H1 (cell line): ENCODE results near the gene ZBTB40. TPM values are rescaled to one million over a fixed set of nuclear protein-coding genes. Genes with fewer than 3 reads are reported as not detected.

Source experiments
- CTCF ChIA-PET: fragments of 300-600 bp; sonication (Branson Sonifier 250); formaldehyde crosslinking; loops from one replicate; lab custom pipeline; 2021; ENCODE audit not compliant: partially characterized antibody; lab: Charles Lee
- POLR2A ChIA-PET: fragments of 300-600 bp; sonication (Branson Sonifier 250); formaldehyde crosslinking; loops from one replicate; lab custom pipeline; 2021; ENCODE audit warnings: inconsistent platforms; ENCODE audit not compliant: partially characterized antibody; lab: Charles Lee
- DNase-seq, 2 experiments: peaks; one replicate each; pipeline versions ENCODE4 v3.0.0 to v3.0.0-alpha.2; 2010 to 2022; ENCODE audit warnings: low spot score in 2 of 2, low read depth in 1 of 2, mixed read lengths in 1 of 2
- FAIRE-seq: peaks from 2 replicates; lab custom pipeline; 2011; peaks lifted over from hg19 to GRCh38; lab: Jason Lieb, UNC
- H2AFZ ChIP-seq: 2 replicates; pipeline ENCODE4 v1.8.1; 2012; ENCODE audit warnings: low read length, inconsistent platforms
- H2AK5ac ChIP-seq: 2 replicates; pipeline ENCODE4 v1.6.1; 2013; ENCODE audit warnings: low read depth, low read length
- H2BK120ac ChIP-seq: replicated peaks from 2 replicates; pipeline ENCODE3; 2013; ENCODE audit warnings: low read depth, low read length, inconsistent platforms
- H2BK12ac ChIP-seq: 2 replicates; pipeline ENCODE4 v1.6.1; 2013; ENCODE audit warnings: low read depth, low read length
- H2BK15ac ChIP-seq: 2 replicates; pipeline ENCODE4 v1.6.1; 2013; ENCODE audit warnings: low read length
- H2BK20ac ChIP-seq: 2 replicates; pipeline ENCODE4 v1.6.1; 2013; ENCODE audit warnings: low read length
- H2BK5ac ChIP-seq: 2 replicates; pipeline ENCODE4 v1.6.1; 2013; ENCODE audit warnings: low read depth, low read length
- H3K14ac ChIP-seq: 2 replicates; pipeline ENCODE4 v1.6.1; 2013; ENCODE audit warnings: inconsistent platforms; ENCODE audit not compliant: insufficient read length
- H3K18ac ChIP-seq: 2 replicates; pipeline ENCODE4 v1.6.1; 2013; ENCODE audit warnings: low read length; ENCODE audit errors: extremely low read depth
- H3K23ac ChIP-seq: 2 replicates; pipeline ENCODE4 v1.6.1; 2013; ENCODE audit warnings: inconsistent platforms; ENCODE audit not compliant: insufficient read length
- H3K23me2 ChIP-seq: 2 replicates; pipeline ENCODE4 v1.6.1; 2013; ENCODE audit warnings: low read depth, low read length
- H3K27ac ChIP-seq: 2 replicates; pipeline ENCODE4 v1.6.1; 2011; ENCODE audit warnings: low read depth, low read length, inconsistent platforms
- H3K27me3 ChIP-seq, 4 experiments: replicated peaks in 1 of 4; 1 replicate in 1 of 4; 2 replicates in 3 of 4; pipeline versions ENCODE4 v1.6.1 to v1.8.1; 2011 to 2013; ENCODE audit warnings: low read length in 3 of 4, mild to moderate bottlenecking in 3 of 4, inconsistent platforms in 2 of 4, mixed read lengths in 2 of 4, moderate library complexity in 1 of 4; ENCODE audit not compliant: control insufficient read depth in 3 of 4, insufficient read depth in 3 of 4; ENCODE audit errors: extremely low read depth in 1 of 4
- H3K36me3 ChIP-seq, 4 experiments: 2 replicates each; pipeline versions ENCODE4 v1.6.1 to v1.8.1; 2011 to 2013; ENCODE audit warnings: mild to moderate bottlenecking in 4 of 4, low read length in 3 of 4, moderate library complexity in 2 of 4, control low read depth in 1 of 4, inconsistent platforms in 1 of 4; ENCODE audit not compliant: insufficient read depth in 4 of 4, control insufficient read depth in 2 of 4
- H3K4ac ChIP-seq: replicated peaks from 2 replicates; pipeline ENCODE3; 2013; ENCODE audit warnings: low read length, low read depth, mixed read lengths, inconsistent platforms; ENCODE audit not compliant: insufficient read length
- H3K4me1 ChIP-seq, 4 experiments: replicated peaks in 1 of 4; 1 replicate in 1 of 4; 2 replicates in 3 of 4; pipeline versions ENCODE4 v1.6.1 to v1.8.1; 2011 to 2013; ENCODE audit warnings: low read length in 3 of 4, inconsistent platforms in 2 of 4, mixed read lengths in 1 of 4; ENCODE audit not compliant: insufficient read depth in 4 of 4, control insufficient read depth in 3 of 4
- H3K4me2 ChIP-seq, 2 experiments: 2 replicates each; pipeline versions ENCODE4 v1.6.1 to v1.8.1; 2011 to 2013; ENCODE audit warnings: low read depth in 2 of 2, low read length in 2 of 2, control low read depth in 1 of 2, inconsistent platforms in 1 of 2, mild to moderate bottlenecking in 1 of 2; ENCODE audit not compliant: insufficient read depth in 1 of 2
- H3K4me3 ChIP-seq, 4 experiments: fragments of 200-600, 300-600 bp in 1 of 4; sonication (generic), shearing (Covaris generic), sonication (Bioruptor Twin) in 1 of 4; 2 replicates each; pipeline versions ENCODE4 v1.5.1 to v1.8.1; 2011 to 2016; ENCODE audit warnings: low read length in 4 of 4, low read depth in 3 of 4, control low read depth in 2 of 4, inconsistent platforms in 2 of 4, mild to moderate bottlenecking in 2 of 4, mixed read lengths in 1 of 4, moderate library complexity in 1 of 4; ENCODE audit not compliant: insufficient read depth in 2 of 4; ENCODE audit errors: extremely low read depth in 1 of 4
- H3K56ac ChIP-seq: replicated peaks from 2 replicates; pipeline ENCODE3; 2013; ENCODE audit warnings: low read depth, mild to moderate bottlenecking, mixed read lengths, low read length, inconsistent platforms; ENCODE audit not compliant: insufficient read length
- H3K79me1 ChIP-seq: 2 replicates; pipeline ENCODE4 v1.6.1; 2013; ENCODE audit warnings: low read depth, low read length, control low read depth
- H3K79me2 ChIP-seq, 2 experiments: 2 replicates each; pipeline versions ENCODE4 v1.6.1 to v1.8.1; 2012 to 2013; ENCODE audit warnings: low read length in 2 of 2, mild to moderate bottlenecking in 2 of 2, inconsistent platforms in 1 of 2; ENCODE audit not compliant: insufficient read depth in 2 of 2, control insufficient read depth in 1 of 2
- H3K9ac ChIP-seq, 4 experiments: replicated peaks in 1 of 4; 1 replicate in 1 of 4; 2 replicates in 3 of 4; pipeline versions ENCODE4 v1.6.1 to v1.8.1; 2011 to 2013; ENCODE audit warnings: low read depth in 3 of 4, low read length in 3 of 4, control low read depth in 2 of 4, mild to moderate bottlenecking in 2 of 4, moderate library complexity in 2 of 4, inconsistent platforms in 1 of 4; ENCODE audit errors: extremely low read depth in 1 of 4
- H3K9me3 ChIP-seq, 2 experiments: 2 replicates each; pipeline versions ENCODE4 v1.6.1 to v1.8.1; 2012 to 2013; ENCODE audit warnings: mild to moderate bottlenecking in 2 of 2, moderate library complexity in 2 of 2, control low read depth in 1 of 2, inconsistent platforms in 1 of 2, low read depth in 1 of 2, low read length in 1 of 2, mixed read lengths in 1 of 2; ENCODE audit not compliant: insufficient read depth in 2 of 2
- H4K20me1 ChIP-seq, 2 experiments: replicated peaks in 1 of 2; 2 replicates each; pipeline versions ENCODE3 to v1.8.1; 2011 to 2013; ENCODE audit warnings: inconsistent platforms in 2 of 2, low read length in 2 of 2, mild to moderate bottlenecking in 1 of 2; ENCODE audit not compliant: insufficient read depth in 2 of 2, control insufficient read depth in 1 of 2
- H4K5ac ChIP-seq: 2 replicates; pipeline ENCODE4 v1.6.1; 2013; ENCODE audit warnings: low read length, low read depth, mixed read lengths, inconsistent platforms; ENCODE audit not compliant: insufficient read length
- H4K8ac ChIP-seq: 2 replicates; pipeline ENCODE4 v1.8.0; 2013; ENCODE audit warnings: mild to moderate bottlenecking, moderate library complexity, low read length, inconsistent platforms; ENCODE audit not compliant: insufficient read depth; ENCODE audit errors: extremely low read depth
- H4K91ac ChIP-seq: replicated peaks from 2 replicates; pipeline ENCODE3; 2013; ENCODE audit warnings: low read length, mixed read lengths, inconsistent platforms; ENCODE audit not compliant: insufficient read length
- CEBPB ChIP-seq: IDR thresholded peaks from 2 replicates; pipeline ENCODE4 v1.6.1; 2012; ENCODE audit warnings: low read depth, low read length
- EGR1 ChIP-seq: IDR thresholded peaks from 2 replicates; pipeline ENCODE4 v1.6.1; 2011; ENCODE audit warnings: low read depth, low read length, borderline replicate concordance
- MAFK ChIP-seq: IDR thresholded peaks from 2 replicates; pipeline ENCODE4 v1.6.1; 2012; ENCODE audit warnings: low read depth, mild to moderate bottlenecking, improper control_type of control experiment, low read length
- POLR2AphosphoS5 ChIP-seq: IDR thresholded peaks from 2 replicates; pipeline ENCODE4 v1.6.1; 2011; ENCODE audit warnings: low read depth, low read length
- SIN3A ChIP-seq, 2 experiments: IDR thresholded peaks in 1 of 2; conservative IDR thresholded peaks in 1 of 2; 2 replicates each; pipeline ENCODE4 v1.6.1; 2011 to 2012; ENCODE audit warnings: low read length in 2 of 2, improper control_type of control experiment in 1 of 2, low read depth in 1 of 2, mild to moderate bottlenecking in 1 of 2
- SUZ12 ChIP-seq: fragments of 200-600 bp; sonication (generic); IDR thresholded peaks from 2 replicates; pipeline ENCODE4 v1.6.1; 2012; ENCODE audit warnings: mild to moderate bottlenecking, inconsistent platforms, low read length, moderate library complexity, mixed read lengths
- TAF1 ChIP-seq: IDR thresholded peaks from 2 replicates; pipeline ENCODE4 v1.6.1; 2011; ENCODE audit warnings: mild to moderate bottlenecking, low read depth, low read length
- TAF7 ChIP-seq: optimal IDR thresholded peaks from 2 replicates; pipeline ENCODE3; 2011; ENCODE audit warnings: low read depth, mild to moderate bottlenecking, inconsistent platforms, low read length, moderate library complexity, borderline replicate concordance
- TCF12 ChIP-seq: IDR thresholded peaks from 2 replicates; pipeline ENCODE4 v1.6.1; 2011; ENCODE audit warnings: low read depth, mild to moderate bottlenecking, low read length
- WGBS, 2 experiments: shearing (Covaris generic) in 1 of 2; methylation state at CpG; one replicate each; pipeline versions ENCODE4 v1.1.6 to v1.1.7; 2013 to 2015; ENCODE audit warnings: low lambda C conversion rate in 2 of 2, mixed read lengths in 2 of 2, inconsistent platforms in 1 of 2, low coverage in 1 of 2, missing lambda C conversion rate in 1 of 2; ENCODE audit not compliant: insufficient replicate concordance in 2 of 2, insufficient coverage in 1 of 2, insufficient read length in 1 of 2; ENCODE audit errors: extremely low coverage in 1 of 2, missing lambda C conversion rate in 1 of 2; 5-methylcytosine and 5-hydroxymethylcytosine counted together
- polyA plus RNA-seq, 7 experiments: library from polyadenylated mRNA; depleted of rRNA in 3 of 7; stranded (reverse) in 5 of 7; unstranded in 2 of 7; fragments of >200 nt in 5 of 7; fragments of 200-250 nt in 2 of 7; gene quantifications; 1 replicate in 5 of 7; 2 replicates in 1 of 7; 4 replicates in 1 of 7; pipeline versions ENCODE4 v1.2.1 to v1.2.3, GENCODE V29; 2011 to 2013; ENCODE audit warnings: missing spikeins in 2 of 7, mixed read lengths in 2 of 7
- total RNA-seq: library from RNA; stranded (reverse); fragmentation: NEBNext Ultra II Directional; extraction: Animal tissue kit (Norgen Biotek cat#: 25700); gene quantifications from 2 replicates; pipeline ENCODE4 v1.2.1, GENCODE V29; 2021
- TF ChIP-seq, protein P1 (sequence below): IDR thresholded peaks from 2 replicates; pipeline ENCODE4 v1.6.1; 2011; ENCODE audit warnings: low read length, improper control_type of control experiment
- TF ChIP-seq, protein P2 (sequence below), 3 experiments: IDR thresholded peaks; 1 replicate in 2 of 3; 2 replicates in 1 of 3; pipeline versions ENCODE4 v1.5.1 to v1.6.1; 2011; ENCODE audit warnings: low read length in 3 of 3, mild to moderate bottlenecking in 3 of 3, inconsistent platforms in 2 of 3, low read depth in 1 of 3, moderate library complexity in 1 of 3; ENCODE audit not compliant: insufficient read depth in 1 of 3; ENCODE audit errors: control extremely low read depth in 1 of 3

ZBTB40 gene
- total and polyA plus RNA-seq, 2 of the 8 experiments (the other 6 are each of a cell fraction or from before 2014, with no cell fraction given) = 3.1 to 19.3 TPM

DNA sequence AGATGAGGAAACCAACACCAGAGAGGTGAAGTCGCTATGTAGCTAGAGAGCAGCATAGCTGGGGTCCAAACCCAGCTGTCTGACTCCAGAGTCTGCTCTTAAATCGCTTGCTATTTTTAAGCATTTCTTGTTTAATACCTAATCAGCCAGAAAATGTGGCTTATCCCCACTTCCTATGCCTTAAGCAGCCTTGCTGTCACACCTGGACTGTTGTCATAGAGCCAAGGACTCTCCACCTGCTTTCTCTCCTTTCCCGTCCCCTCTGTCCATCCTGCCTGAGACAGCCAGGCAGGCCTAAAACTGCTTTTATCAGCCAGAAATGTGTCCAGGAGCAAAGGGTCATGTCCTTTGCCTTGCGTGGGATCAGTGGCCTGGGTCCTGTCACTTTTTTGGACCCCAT lies 83.3 kb downstream of the ZBTB40 start:
- Histone ChIP-seq H3K4me2 (no peak overlapping the region), H3K56ac (no peak overlapping the region), H3K9ac (no peak overlapping the region), H3K4me3 (no peak overlapping the region), H2BK5ac (no peak overlapping the region), H3K27me3 (no peaks in the 10 kb centered on the region), H3K4me1 (no peaks in the 10 kb centered on the region), H4K5ac (no peak overlapping the region), H2AK5ac (no peak overlapping the region), H3K36me3 (no peaks in the 10 kb centered on the region), H2BK20ac (no peak overlapping the region), H4K20me1 (no peaks in the 10 kb centered on the region), H2BK12ac (no peak overlapping the region), H3K23me2 (no peaks in the 10 kb centered on the region), H3K79me1 (no peaks in the 10 kb centered on the region), H3K79me2 (no peaks in the 10 kb centered on the region), H4K91ac (no peak overlapping the region), H3K23ac (no peak overlapping the region), H3K27ac (no peak overlapping the region), H3K4ac (no peak overlapping the region), H2BK15ac (no peak overlapping the region), H3K18ac (no peak overlapping the region), H4K8ac (no peak overlapping the region), H3K9me3 (no peaks in the 10 kb centered on the region), H2AFZ (no peak overlapping the region), H3K14ac (no peak overlapping the region), H2BK120ac (no peak overlapping the region)
- no peak for DNase-seq
- WGBS, 2 experiments = 94% methylated on average over 4 of the region's 4 CpGs; no CpG with 5 or more reads in 1 of the 2 experiments
- POLR2A ChIA-PET = no interaction called here
- CTCF ChIA-PET = interaction anchor here (0.6 kb wide), 1 partner anchor 125 kb away, joined by 3 read pairs; no protein-coding TSS in a partner anchor
- no peak for FAIRE-seq
- TF ChIP-seq, protein P1, sequence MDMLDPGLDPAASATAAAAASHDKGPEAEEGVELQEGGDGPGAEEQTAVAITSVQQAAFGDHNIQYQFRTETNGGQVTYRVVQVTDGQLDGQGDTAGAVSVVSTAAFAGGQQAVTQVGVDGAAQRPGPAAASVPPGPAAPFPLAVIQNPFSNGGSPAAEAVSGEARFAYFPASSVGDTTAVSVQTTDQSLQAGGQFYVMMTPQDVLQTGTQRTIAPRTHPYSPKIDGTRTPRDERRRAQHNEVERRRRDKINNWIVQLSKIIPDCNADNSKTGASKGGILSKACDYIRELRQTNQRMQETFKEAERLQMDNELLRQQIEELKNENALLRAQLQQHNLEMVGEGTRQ = no peak
- no peak for TF ChIP-seq TAF7
- no peak for TF ChIP-seq CEBPB
- no peak for TF ChIP-seq MAFK
- TF ChIP-seq TCF12 = no peak
- no peak for TF ChIP-seq SUZ12
- no peak for TF ChIP-seq POLR2AphosphoS5
- TF ChIP-seq TAF1 = no peak
- no peak for TF ChIP-seq SIN3A (conservative IDR thresholded peaks at IDR 0.05 in 1 of 2, IDR thresholded peaks at IDR 0.05 in 1 of 2; ENCODE audit: low read depth in 1 of 2, low read length in 2 of 2)
- TF ChIP-seq, protein P2, sequence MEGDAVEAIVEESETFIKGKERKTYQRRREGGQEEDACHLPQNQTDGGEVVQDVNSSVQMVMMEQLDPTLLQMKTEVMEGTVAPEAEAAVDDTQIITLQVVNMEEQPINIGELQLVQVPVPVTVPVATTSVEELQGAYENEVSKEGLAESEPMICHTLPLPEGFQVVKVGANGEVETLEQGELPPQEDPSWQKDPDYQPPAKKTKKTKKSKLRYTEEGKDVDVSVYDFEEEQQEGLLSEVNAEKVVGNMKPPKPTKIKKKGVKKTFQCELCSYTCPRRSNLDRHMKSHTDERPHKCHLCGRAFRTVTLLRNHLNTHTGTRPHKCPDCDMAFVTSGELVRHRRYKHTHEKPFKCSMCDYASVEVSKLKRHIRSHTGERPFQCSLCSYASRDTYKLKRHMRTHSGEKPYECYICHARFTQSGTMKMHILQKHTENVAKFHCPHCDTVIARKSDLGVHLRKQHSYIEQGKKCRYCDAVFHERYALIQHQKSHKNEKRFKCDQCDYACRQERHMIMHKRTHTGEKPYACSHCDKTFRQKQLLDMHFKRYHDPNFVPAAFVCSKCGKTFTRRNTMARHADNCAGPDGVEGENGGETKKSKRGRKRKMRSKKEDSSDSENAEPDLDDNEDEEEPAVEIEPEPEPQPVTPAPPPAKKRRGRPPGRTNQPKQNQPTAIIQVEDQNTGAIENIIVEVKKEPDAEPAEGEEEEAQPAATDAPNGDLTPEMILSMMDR (IDR thresholded peaks at IDR 0.05; ENCODE audit: control extremely low read depth in 1 of 3, insufficient read depth in 1 of 3, low read depth in 1 of 3, low read length in 3 of 3) = no peak
- no peak for TF ChIP-seq EGR1
